Ovary (tissue), 9 donors: ENCODE measurements around the gene TAP2. TPM values are rescaled to one million over a fixed set of nuclear protein-coding genes. Genes with fewer than 3 reads are reported as not detected.
A peak's percentile ranks its signal among the peaks of the same experiment; 100 is the strongest.

Experiments
- DNase-seq, 5 donors: peaks; one replicate each; pipeline ENCODE4 v3.0.0-alpha.2; 2019 to 2020
- H3K27ac ChIP-seq, 2 donors: fragments of 200-600 bp; one replicate each; pipeline versions ENCODE4 v1.5.1 to v1.8.0; 2019 to 2022
- H3K27me3 ChIP-seq: fragments of 200-600 bp; one replicate; pipeline ENCODE4 v1.8.0; 2022
- H3K36me3 ChIP-seq: fragments of 200-600 bp; sonication (generic); one replicate; pipeline ENCODE4 v1.5.1; 2019
- H3K4me1 ChIP-seq: one replicate; pipeline ENCODE4 v1.8.1; 2013; ENCODE audit warnings: mild to moderate bottlenecking, moderate library complexity; ENCODE audit not compliant: insufficient read depth
- H3K4me3 ChIP-seq: fragments of 200-600 bp; sonication (generic); one replicate; pipeline ENCODE4 v1.5.1; 2017
- H3K9me3 ChIP-seq, 2 donors: fragments of 200-600 bp in 1 of 2; sonication (generic) in 1 of 2; one replicate each; pipeline versions ENCODE4 v1.5.1 to v1.8.1; 2013 to 2019; ENCODE audit warnings: mild to moderate bottlenecking in 1 of 2, moderate library complexity in 1 of 2
- CTCF ChIP-seq, 3 donors: fragments of 450-650 bp in 2 of 3; fragments of 200-600 bp in 1 of 3; IDR thresholded peaks; one replicate each; pipeline versions ENCODE4 v1.5.1 to v1.8.0; 2016 to 2022; ENCODE audit warnings: antibody characterized with exemption in 3 of 3, mild to moderate bottlenecking in 1 of 3
- EP300 ChIP-seq: sonication (generic); formaldehyde crosslinking; IDR thresholded peaks from one replicate; pipeline ENCODE4 v1.6.1; 2017; ENCODE audit warnings: antibody characterized with exemption
- POLR2A ChIP-seq: fragments of 450-650 bp; IDR thresholded peaks from one replicate; pipeline ENCODE4 v1.6.1; 2017; ENCODE audit warnings: antibody characterized with exemption, mild to moderate bottlenecking, moderate library complexity
- WGBS, 3 donors: extraction: QIAGEN DNeasy Blood & Tissue Kit in 1 of 3; methylation state at CpG; one replicate each; pipeline versions ENCODE4 v1.1.5 to v1.1.7; 2013 to 2017; 5-methylcytosine and 5-hydroxymethylcytosine counted together
- intact Hi-C, 4 donors: fragments of 100-400 bp; cut with DNase I; formaldehyde crosslinking; loops; one replicate each; pipeline versions ENCODE4 v1.11.0 to v1.15.1; 2022 to 2023
- polyA plus RNA-seq, 2 donors: library from polyadenylated mRNA; stranded (reverse); fragments of 200-250 nt in 1 of 2; fragments of 350-450 nt in 1 of 2; fragmentation: Illumina TruSeq in 1 of 2; extraction: RNeasy Lipid Tissue Mini Kit (QIAGEN cat#74804) in 1 of 2; gene quantifications; one replicate each; pipeline ENCODE4 v1.2.3, GENCODE V29; 2013 to 2014
- total RNA-seq, 7 donors: library from RNA; depleted of rRNA in 2 of 7; stranded (reverse); fragments of >200 nt in 2 of 7; fragmentation: NEBNext Ultra II Directional in 3 of 7; extraction: Animal tissue kit (Norgen Biotek cat#: 25700) in 3 of 7; gene quantifications; one replicate each; pipeline versions ENCODE4 v1.1.0 to v1.2.4, GENCODE V29; 2016 to 2023
- donor health status: DM: no; HTN: no; CAD: no; lungs with moderate emphysema.
- donor health status: DM: no; HTN: no; CAD: no.
- donor health status: Bipolar disorder and iron deficiency.
- donor health status: DM: yes; HTN: yes; CAD: no.
- donor health status: DM: no; HTN: no; CAD: no.
- donor health status: DM: yes; HTN: yes; CAD: no.

Gene TAP2
- total and polyA plus RNA-seq, 9 donors = 8.9 to 23.8 (median 17.9) TPM

- no peaks in the 10 kb centered on the region for H3K36me3 ChIP-seq
- intact Hi-C loops = no loop called here
- H3K27me3 ChIP-seq = no peaks in the 10 kb centered on the region
- no peak for DNase-seq
- H3K9me3 ChIP-seq = no peaks in the 10 kb centered on the region
- no peak overlapping the region for H3K27ac ChIP-seq
- H3K4me1 ChIP-seq = no peaks in the 10 kb centered on the region
- 25 to 71% (median 63%) methylated on average over 2 of the region's 2 CpGs for WGBS, 3 donors
- no peak overlapping the region for H3K4me3 ChIP-seq
- TF ChIP-seq EP300 = no peak
- no peak for TF ChIP-seq CTCF (IDR thresholded peaks at IDR 0.05)
- TF ChIP-seq POLR2A = no peak
Measured at GRCh38 chr6:32803416-32803815, 35.1 kb downstream of the TAP2 start.

- intact Hi-C loops = loop anchor here in 3 of 4 donors (5.0 to 10.0 kb wide), 2 partner anchors 385 to 1822 kb away; no protein-coding TSS in a partner anchor
- H3K9me3 ChIP-seq = no peaks in the 10 kb centered on the region
- H3K36me3 ChIP-seq = no peaks in the 10 kb centered on the region
- no peak overlapping the region for H3K4me3 ChIP-seq
- TF ChIP-seq EP300 = no peak
- no peak for TF ChIP-seq CTCF (IDR thresholded peaks at IDR 0.05)
- TF ChIP-seq POLR2A = no peak
- WGBS, 3 donors = 76 to 95% (median 92%) methylated on average over 3 of the region's 3 CpGs
- no peaks in the 10 kb centered on the region for H3K27me3 ChIP-seq
- H3K27ac ChIP-seq = no peak overlapping the region
- H3K4me1 ChIP-seq = no peaks in the 10 kb centered on the region
- no peak for DNase-seq
Measured at GRCh38 chr6:32799740-32800139, 38.8 kb downstream of the TAP2 start.

GRCh38 chr6:32799168-32799567 is 39.4 kb downstream of the TAP2 start:
- Histone ChIP-seq H3K4me1 (no peaks in the 10 kb centered on the region), H3K36me3 (no peaks in the 10 kb centered on the region), H3K4me3 (no peak overlapping the region), H3K9me3 (no peaks in the 10 kb centered on the region), H3K27ac (no peak overlapping the region), H3K27me3 (no peaks in the 10 kb centered on the region)
- no peak for TF ChIP-seq POLR2A
- TF ChIP-seq EP300 = no peak
- TF ChIP-seq CTCF (IDR thresholded peaks at IDR 0.05) = no peak
- 90 to 96% (median 93%) methylated on average over 3 of the region's 3 CpGs for WGBS, 3 donors
- no peak for DNase-seq
- intact Hi-C loops = loop anchor here in 3 of 4 donors (5.0 to 10.0 kb wide), 2 partner anchors 384 to 1822 kb away; no protein-coding TSS in a partner anchor

- H3K27ac ChIP-seq = no peak overlapping the region
- no peak overlapping the region for H3K4me3 ChIP-seq
- H3K4me1 ChIP-seq = no peaks in the 10 kb centered on the region
- WGBS, 3 donors = 10 to 14% (median 12%) methylated on average over 30 of the region's 30 CpGs
- peak; percentile 47 to 85 (median 83) for DNase-seq
- intact Hi-C loops = loop anchor here in 3 of 4 donors (5.0 to 10.0 kb wide), 2 partner anchors 382 to 1820 kb away; no protein-coding TSS in a partner anchor
- no peak for TF ChIP-seq EP300
- TF ChIP-seq CTCF (IDR thresholded peaks at IDR 0.05) = peak; percentile 64 to 88 (median 83)
- H3K27me3 ChIP-seq = no peaks in the 10 kb centered on the region
- H3K9me3 ChIP-seq = no peaks in the 10 kb centered on the region
- H3K36me3 ChIP-seq = no peaks in the 10 kb centered on the region
Measured at GRCh38 chr6:32796848-32797776, 41.4 kb downstream of the TAP2 start.
